Tibial nerve (tissue), 4 donors: ENCODE measurements around the gene MCF2L. TPM values are rescaled to one million over a fixed set of nuclear protein-coding genes. Genes with fewer than 3 reads are reported as not detected.

Experiments
- DNase-seq, 2 donors: peaks; one replicate each; pipeline ENCODE4 v3.0.0-alpha.2; 2019; ENCODE audit warnings: low spot score in 2 of 2
- H3K27ac ChIP-seq, 4 donors: fragments of 200-600 bp; sonication (generic) in 3 of 4; one replicate each; pipeline ENCODE4 v1.5.1; 2017 to 2019; ENCODE audit warnings: mild to moderate bottlenecking in 1 of 4
- H3K27me3 ChIP-seq, 2 donors: fragments of 200-600 bp; sonication (generic) in 1 of 2; one replicate each; pipeline versions ENCODE4 v1.5.1 to v1.6.0; 2017 to 2019
- H3K36me3 ChIP-seq, 3 donors: fragments of 200-600 bp; sonication (generic); one replicate each; pipeline ENCODE4 v1.5.1; 2018 to 2019
- H3K4me1 ChIP-seq, 4 donors: fragments of 200-600 bp; sonication (generic) in 3 of 4; one replicate each; pipeline ENCODE4 v1.5.1; 2017 to 2019
- H3K4me3 ChIP-seq, 4 donors: fragments of 200-600 bp; sonication (generic) in 3 of 4; one replicate each; pipeline ENCODE4 v1.5.1; 2017 to 2019; ENCODE audit warnings: mild to moderate bottlenecking in 1 of 4, moderate library complexity in 1 of 4
- H3K9me3 ChIP-seq, 4 donors: fragments of 200-600 bp; sonication (generic) in 3 of 4; one replicate each; pipeline ENCODE4 v1.5.1; 2017 to 2019
- CTCF ChIP-seq, 5 experiments: fragments of 200-600 bp in 3 of 5; fragments of 450-650 bp in 2 of 5; sonication (generic) in 3 of 5; IDR thresholded peaks; one replicate each; pipeline ENCODE4 v1.5.1; 2016 to 2019; ENCODE audit warnings: antibody characterized with exemption in 5 of 5, mild to moderate bottlenecking in 3 of 5, moderate library complexity in 2 of 5
- EP300 ChIP-seq, 2 donors: sonication (generic); formaldehyde crosslinking; IDR thresholded peaks; one replicate each; pipeline ENCODE4 v1.6.1; 2017; ENCODE audit warnings: antibody characterized with exemption in 2 of 2, mild to moderate bottlenecking in 1 of 2
- POLR2A ChIP-seq, 2 donors: fragments of 450-650 bp; IDR thresholded peaks; one replicate each; pipeline ENCODE4 v1.6.1; 2017; ENCODE audit warnings: antibody characterized with exemption in 2 of 2, mild to moderate bottlenecking in 2 of 2, moderate library complexity in 2 of 2
- WGBS, 2 donors: methylation state at CpG; one replicate each; pipeline ENCODE4 v1.1.5; 2018; 5-methylcytosine and 5-hydroxymethylcytosine counted together
- total RNA-seq, 4 donors: library from RNA; depleted of rRNA; stranded (reverse); fragments of >200 nt; gene quantifications; one replicate each; pipeline ENCODE4 v1.1.0, GENCODE V29; 2016

The MCF2L gene
- total RNA-seq, 4 donors from 2014 or later: 30.1 to 82.6 (median 45.3) TPM

DNA sequence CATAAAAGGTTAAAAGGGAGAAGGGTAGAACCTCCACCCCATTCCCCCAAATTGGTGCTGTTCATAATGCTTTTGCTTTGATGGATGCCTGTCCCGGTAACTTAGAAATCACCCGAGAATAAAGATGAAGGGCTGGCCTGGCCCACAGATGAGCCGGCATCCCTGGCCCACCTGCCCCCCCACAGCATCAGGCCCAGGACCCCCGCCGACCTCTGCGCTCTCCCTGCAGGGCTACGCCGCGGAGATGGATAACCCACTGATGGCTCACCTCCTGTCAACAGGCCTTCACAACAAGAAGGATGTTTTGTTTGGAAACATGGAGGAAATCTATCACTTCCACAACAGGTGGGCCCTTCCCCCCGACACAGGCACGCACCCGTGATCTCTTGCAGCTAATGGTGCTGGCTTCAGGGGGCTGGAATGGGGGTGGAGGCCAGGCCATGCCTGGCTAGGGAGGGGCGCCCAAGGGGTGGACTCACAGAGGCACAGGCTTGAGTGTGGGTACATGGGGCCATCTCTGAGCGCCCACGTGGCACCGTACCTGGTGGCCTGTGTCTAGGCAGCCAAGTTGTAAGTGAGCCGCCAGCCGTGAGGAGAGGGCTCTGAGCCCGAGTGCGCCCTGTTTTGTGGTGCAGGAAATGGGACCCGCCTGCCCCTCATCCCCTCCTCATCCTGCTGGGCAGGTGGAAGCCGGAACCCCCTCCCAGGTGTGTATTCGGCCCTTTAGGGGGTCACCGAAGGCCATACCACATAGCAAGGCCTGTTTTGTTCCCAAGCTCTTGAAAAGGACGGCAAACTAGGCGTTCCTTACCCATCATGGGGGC, 113.4 kb downstream of the MCF2L start:
- DNase-seq: no peak
- Histone ChIP-seq H3K27me3 (no peaks in the 10 kb centered on the region), H3K27ac (no peak overlapping the region), H3K4me1 (peaks cover 0 to 9% (median 0%) of the 10 kb centered on the region in 4 donors), H3K9me3 (no peaks in the 10 kb centered on the region), H3K4me3 (no peak overlapping the region), H3K36me3 (peaks cover 0 to 7% (median 0%) of the 10 kb centered on the region in 3 donors)
- no peak for TF ChIP-seq POLR2A (IDR thresholded peaks at IDR 0.05)
- TF ChIP-seq EP300 (IDR thresholded peaks at IDR 0.05): no peak
- TF ChIP-seq CTCF (IDR thresholded peaks at IDR 0.05): no peak
- WGBS, 2 donors: 88% methylated on average over 22 to 26 of the region's 26 CpGs

DNA sequence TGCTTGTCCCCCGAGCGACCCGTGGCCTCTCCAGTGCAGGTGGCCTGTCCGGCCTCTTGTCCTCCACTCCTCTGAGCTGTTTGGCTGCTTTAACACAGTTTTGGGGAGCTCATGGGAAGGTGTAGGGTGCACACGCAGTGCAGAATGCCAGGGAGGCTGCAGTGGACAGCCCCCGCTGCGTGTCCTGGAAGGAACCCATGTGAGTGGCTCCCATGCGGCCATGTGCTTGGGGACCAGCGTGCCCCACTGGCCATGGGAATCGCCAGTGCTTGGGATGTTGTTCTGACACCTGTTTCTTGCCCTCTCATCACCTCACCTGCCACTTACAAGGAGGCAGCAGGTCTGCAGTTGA, 114.0 kb downstream of the MCF2L start:
- no peaks in the 10 kb centered on the region for H3K27me3 ChIP-seq
- 81 to 93% methylated on average over 10 of the region's 10 CpGs for WGBS, 2 donors
- TF ChIP-seq CTCF (IDR thresholded peaks at IDR 0.05): no peak
- TF ChIP-seq POLR2A (IDR thresholded peaks at IDR 0.05): no peak
- no peak for TF ChIP-seq EP300 (IDR thresholded peaks at IDR 0.05)
- H3K4me3 ChIP-seq: no peak overlapping the region
- no peak overlapping the region for H3K27ac ChIP-seq
- DNase-seq: no peak
- peaks cover 0 to 9% (median 0%) of the 10 kb centered on the region in 4 donors for H3K4me1 ChIP-seq
- H3K36me3 ChIP-seq: peaks cover 0 to 7% (median 0%) of the 10 kb centered on the region in 3 donors
- H3K9me3 ChIP-seq: no peaks in the 10 kb centered on the region

DNA sequence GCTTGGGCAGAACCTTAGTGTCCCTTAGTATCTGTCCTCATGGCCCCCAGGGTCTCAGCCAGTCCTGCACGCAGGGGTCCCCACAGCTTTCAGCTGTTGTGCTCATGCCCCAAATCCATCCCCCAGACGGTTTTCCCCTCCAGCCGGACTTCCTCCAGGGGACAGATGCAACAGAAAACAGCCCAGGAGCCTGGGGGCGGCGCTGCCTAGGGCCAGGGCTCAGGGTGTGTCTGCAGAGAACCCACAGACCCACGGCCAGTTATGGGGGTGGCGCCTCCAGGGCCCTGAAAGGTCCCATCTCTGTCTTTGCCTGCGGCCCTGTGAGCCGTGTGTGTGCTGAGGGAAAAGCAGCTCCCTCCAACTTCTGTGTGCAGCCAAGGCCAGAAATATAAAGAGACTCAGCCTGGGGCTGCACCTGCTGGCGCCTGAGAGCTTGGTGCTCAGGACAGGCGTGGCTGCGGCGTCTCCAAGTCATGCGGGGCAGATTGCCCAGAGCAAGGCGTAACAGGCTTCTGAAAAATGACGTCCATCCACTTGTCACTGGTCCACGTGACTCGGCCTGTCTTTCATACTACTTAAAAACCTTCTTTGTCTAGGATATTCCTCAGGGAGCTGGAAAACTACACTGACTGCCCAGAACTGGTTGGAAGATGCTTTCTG, 114.5 kb downstream of the MCF2L start:
- TF ChIP-seq CTCF (IDR thresholded peaks at IDR 0.05) (no peak), POLR2A (IDR thresholded peaks at IDR 0.05) (no peak), EP300 (IDR thresholded peaks at IDR 0.05) (no peak)
- DNase-seq: peak; percentile 30 to 42
- Histone ChIP-seq H3K27ac (no peak overlapping the region), H3K4me3 (no peak overlapping the region), H3K27me3 (no peaks in the 10 kb centered on the region), H3K4me1 (peaks cover 0 to 9% (median 0%) of the 10 kb centered on the region in 4 donors), H3K36me3 (peaks cover 0 to 13% (median 0%) of the 10 kb centered on the region in 3 donors), H3K9me3 (no peaks in the 10 kb centered on the region)
- 43 to 58% methylated on average over 18 of the region's 18 CpGs for WGBS, 2 donors

DNA sequence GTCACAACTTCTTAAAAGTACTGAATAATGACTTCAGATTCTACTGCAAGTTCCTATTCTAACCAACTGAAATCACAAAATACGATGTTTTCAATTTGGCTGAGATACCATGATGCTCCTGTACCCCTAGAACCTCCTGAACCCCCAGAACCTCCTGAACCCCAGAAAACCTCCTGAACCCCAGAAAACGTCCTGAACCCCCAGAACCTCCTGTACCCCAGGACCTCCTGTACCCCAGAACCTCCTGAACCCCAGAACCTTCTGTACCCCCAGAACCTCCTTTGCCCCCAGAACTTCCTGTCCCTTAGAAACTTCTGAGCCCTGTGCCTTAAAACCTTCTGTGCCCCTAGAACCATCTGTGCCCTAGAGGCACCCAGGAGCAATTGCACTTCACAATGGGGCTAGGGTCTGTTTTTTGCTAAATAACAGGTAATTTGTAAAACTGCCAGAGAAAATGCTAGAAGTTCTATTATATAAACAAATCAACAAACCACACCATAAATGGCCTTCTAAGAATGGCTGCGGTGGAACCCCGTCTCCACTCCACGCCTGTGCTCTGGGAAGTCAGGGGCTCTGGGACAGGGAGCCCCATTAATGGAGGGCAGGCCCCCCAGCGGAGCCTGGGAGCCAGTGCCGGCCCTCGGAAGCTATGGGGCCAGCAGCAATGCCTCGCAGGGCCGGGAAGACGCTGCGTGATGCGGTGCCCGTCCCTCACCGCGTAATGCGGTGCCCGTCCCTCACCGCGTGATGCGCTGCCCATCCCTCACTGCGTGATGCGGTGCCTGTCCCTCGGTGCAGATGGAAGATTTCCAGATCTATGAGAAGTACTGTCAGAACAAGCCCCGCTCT, 115.3 kb downstream of the MCF2L start:
- Histone ChIP-seq H3K4me1 (peaks cover 0 to 9% (median 0%) of the 10 kb centered on the region in 4 donors), H3K36me3 (peaks cover 0 to 16% (median 0%) of the 10 kb centered on the region in 3 donors), H3K27ac (no peak overlapping the region), H3K9me3 (no peaks in the 10 kb centered on the region), H3K4me3 (no peak overlapping the region), H3K27me3 (no peaks in the 10 kb centered on the region)
- no peak for DNase-seq
- 87 to 89% methylated on average over 23 to 24 of the region's 25 CpGs for WGBS, 2 donors
- no peak for TF ChIP-seq CTCF (IDR thresholded peaks at IDR 0.05)
- TF ChIP-seq EP300 (IDR thresholded peaks at IDR 0.05): no peak
- TF ChIP-seq POLR2A (IDR thresholded peaks at IDR 0.05): no peak
